Astrocyte (in vitro differentiated cells and primary cell): ENCODE results near the gene CDH8. TPM values are rescaled to one million over a fixed set of nuclear protein-coding genes. Genes with fewer than 3 reads are reported as not detected.

Experiments
- DNase-seq: peaks from one replicate; pipeline ENCODE4 v3.0.0-alpha.2; 2010; ENCODE audit warnings: low read depth
- FAIRE-seq: peaks from 2 replicates; lab custom pipeline; 2011; peaks lifted over from hg19 to GRCh38; lab: Jason Lieb, UNC
- H2AFZ ChIP-seq: 2 replicates; pipeline ENCODE4 v1.6.0; 2012; ENCODE audit warnings: low read depth, low read length, inconsistent platforms
- H3K27ac ChIP-seq: 2 replicates; pipeline ENCODE4 v1.5.1; 2011; ENCODE audit warnings: low read depth, low read length, inconsistent platforms
- H3K27me3 ChIP-seq: 2 replicates; pipeline ENCODE4 v1.6.0; 2011; ENCODE audit warnings: low read length, inconsistent platforms; ENCODE audit not compliant: insufficient read depth
- H3K36me3 ChIP-seq: 2 replicates; pipeline ENCODE4 v1.5.1; 2011; ENCODE audit warnings: low read length, inconsistent platforms; ENCODE audit not compliant: insufficient read depth
- H3K4me1 ChIP-seq: 2 replicates; pipeline ENCODE4 v1.5.1; 2011; ENCODE audit warnings: low read length, inconsistent platforms; ENCODE audit not compliant: insufficient read depth
- H3K4me2 ChIP-seq: 2 replicates; pipeline ENCODE4 v1.6.0; 2012; ENCODE audit warnings: low read length, inconsistent platforms
- H3K4me3 ChIP-seq: 2 replicates; pipeline ENCODE4 v1.5.1; 2011; ENCODE audit warnings: low read depth, mild to moderate bottlenecking, low read length, inconsistent platforms; ENCODE audit not compliant: insufficient read depth
- H3K79me2 ChIP-seq: 2 replicates; pipeline ENCODE4 v1.6.0; 2012; ENCODE audit warnings: mild to moderate bottlenecking, low read length, inconsistent platforms; ENCODE audit not compliant: insufficient read depth
- H3K9ac ChIP-seq: 2 replicates; pipeline ENCODE4 v1.6.0; 2012; ENCODE audit warnings: mild to moderate bottlenecking, low read length, inconsistent platforms
- H3K9me3 ChIP-seq: 2 replicates; pipeline ENCODE4 v1.5.1; 2012; ENCODE audit warnings: low read depth, mild to moderate bottlenecking, low read length, inconsistent platforms; ENCODE audit not compliant: insufficient read depth
- H4K20me1 ChIP-seq: 2 replicates; pipeline ENCODE4 v1.6.0; 2012; ENCODE audit warnings: low read length, inconsistent platforms; ENCODE audit not compliant: insufficient read depth
- H3K27ac Mint-ChIP-seq: one replicate; pipeline ENCODE4 v1.8.0; 2021; ENCODE audit warnings: mild to moderate bottlenecking, mixed read lengths; ENCODE audit not compliant: unreplicated experiment
- H3K27me3 Mint-ChIP-seq: one replicate; pipeline ENCODE4 v1.8.0; 2021; ENCODE audit warnings: low read depth, mixed read lengths; ENCODE audit not compliant: unreplicated experiment
- H3K36me3 Mint-ChIP-seq: one replicate; pipeline ENCODE4 v1.8.0; 2021; ENCODE audit warnings: low read depth, mixed read lengths; ENCODE audit not compliant: unreplicated experiment
- H3K4me1 Mint-ChIP-seq: one replicate; pipeline ENCODE4 v1.8.0; 2021; ENCODE audit warnings: low read depth, mixed read lengths; ENCODE audit not compliant: unreplicated experiment
- H3K4me3 Mint-ChIP-seq: one replicate; pipeline ENCODE4 v1.8.0; 2021; ENCODE audit warnings: mild to moderate bottlenecking, moderate library complexity, mixed read lengths; ENCODE audit not compliant: unreplicated experiment
- H3K9me3 Mint-ChIP-seq: one replicate; pipeline ENCODE4 v1.8.0; 2021; ENCODE audit warnings: mild to moderate bottlenecking, mixed read lengths; ENCODE audit not compliant: unreplicated experiment
- CTCF ChIP-seq: IDR thresholded peaks from 2 replicates; pipeline ENCODE4 v1.5.1; 2011; ENCODE audit warnings: low read depth, mild to moderate bottlenecking, inconsistent platforms, low read length, moderate library complexity; ENCODE audit not compliant: insufficient read depth
- EZH2 ChIP-seq: IDR thresholded peaks from 2 replicates; pipeline ENCODE4 v1.6.1; 2012; ENCODE audit warnings: mild to moderate bottlenecking, low read length, inconsistent platforms; ENCODE audit not compliant: insufficient read depth
- total RNA-seq: library from RNA; stranded (reverse); gene quantifications from 2 replicates; pipeline ENCODE4 v1.2.1, GENCODE V29; 2021

The CDH8 gene
- total RNA-seq, 1 donor from 2014 or later, result 17.5 TPM

GRCh38 chr16:62060089-62060488 lies 23.9 kb upstream of the CDH8 start:
- Histone ChIP-seq H3K36me3 (no peaks in the 10 kb centered on the region), H3K9ac (no peak overlapping the region), H3K27ac (no peak overlapping the region), H4K20me1 (no peaks in the 10 kb centered on the region), H3K4me1 (no peaks in the 10 kb centered on the region), H2AFZ (no peak overlapping the region), H3K27me3 (no peaks in the 10 kb centered on the region), H3K4me2 (no peak overlapping the region), H3K4me3 (no peak overlapping the region), H3K79me2 (no peaks in the 10 kb centered on the region), H3K9me3 (no peaks in the 10 kb centered on the region)
- Mint-ChIP-seq H3K27me3 (no peaks in the 10 kb centered on the region), H3K27ac (no peak overlapping the region), H3K4me3 (no peak overlapping the region), H3K4me1 (no peaks in the 10 kb centered on the region), H3K9me3 (no peaks in the 10 kb centered on the region), H3K36me3 (no peaks in the 10 kb centered on the region)
- no peak for TF ChIP-seq EZH2
- TF ChIP-seq CTCF, result no peak
- DNase-seq (no peak), FAIRE-seq (no peak)

- DNase-seq (no peak), FAIRE-seq (no peak)
- H3K27ac Mint-ChIP-seq, result no peak overlapping the region
- Histone ChIP-seq H2AFZ (no peak overlapping the region), H3K4me3 (no peak overlapping the region), H3K4me2 (no peak overlapping the region), H3K4me1 (no peaks in the 10 kb centered on the region), H3K9ac (no peak overlapping the region), H3K79me2 (no peaks in the 10 kb centered on the region), H3K27me3 (no peaks in the 10 kb centered on the region), H3K27ac (no peak overlapping the region), H3K9me3 (no peaks in the 10 kb centered on the region), H3K36me3 (no peaks in the 10 kb centered on the region), H4K20me1 (no peaks in the 10 kb centered on the region)
- H3K4me3 Mint-ChIP-seq, result no peak overlapping the region
- no peaks in the 10 kb centered on the region for H3K27me3 Mint-ChIP-seq
- H3K36me3 Mint-ChIP-seq, result no peaks in the 10 kb centered on the region
- H3K4me1 Mint-ChIP-seq, result no peaks in the 10 kb centered on the region
- no peak for TF ChIP-seq CTCF
- TF ChIP-seq EZH2, result no peak
- H3K9me3 Mint-ChIP-seq, result no peaks in the 10 kb centered on the region
Measured at GRCh38 chr16:62059527-62059926, 23.3 kb upstream of the CDH8 start.

- Mint-ChIP-seq H3K4me1 (no peaks in the 10 kb centered on the region), H3K27ac (no peak overlapping the region), H3K27me3 (peaks cover 5% of the 10 kb centered on the region), H3K9me3 (no peaks in the 10 kb centered on the region), H3K36me3 (no peaks in the 10 kb centered on the region), H3K4me3 (no peak overlapping the region)
- no peaks in the 10 kb centered on the region for H3K27me3 ChIP-seq
- H4K20me1 ChIP-seq, result no peaks in the 10 kb centered on the region
- DNase-seq (no peak), FAIRE-seq (no peak)
- H3K27ac ChIP-seq, result no peak overlapping the region
- TF ChIP-seq EZH2 (no peak), CTCF (no peak)
- H3K9ac ChIP-seq, result no peak overlapping the region
- H3K4me2 ChIP-seq, result no peak overlapping the region
- H3K9me3 ChIP-seq, result no peaks in the 10 kb centered on the region
- no peaks in the 10 kb centered on the region for H3K36me3 ChIP-seq
- no peaks in the 10 kb centered on the region for H3K79me2 ChIP-seq
- no peaks in the 10 kb centered on the region for H3K4me1 ChIP-seq
- no peak overlapping the region for H2AFZ ChIP-seq
- no peak overlapping the region for H3K4me3 ChIP-seq
Measured at GRCh38 chr16:62058412-62058811, 22.2 kb upstream of the CDH8 start.
